ENCODE data around the gene PCLAF. TPM values are rescaled to one million over a fixed set of nuclear protein-coding genes. Genes with fewer than 3 reads are reported as not detected.
A peak's percentile ranks its signal among the peaks of the same experiment; 100 is the strongest.
"Not testable (repeated sequence)": the region's sequence is repeated elsewhere in the genome, so short reads cannot be mapped to it uniquely, and the experiment has no call there.

The PCLAF gene
- total and polyA plus RNA-seq, 2 donors (not counting 3 experiments of a cell fraction or from before 2014, with no cell fraction given) = 54.7 to 55.2 TPM

GRCh38 chr15:64380130-64380870, 941 bp downstream of the PCLAF start:
- H3K9me1 ChIP-seq (replicated peaks; ENCODE audit: control insufficient read depth, extremely low read depth, insufficient read depth, low read length); H3K27me3 ChIP-seq (ENCODE audit: control insufficient read depth in 2 of 2, insufficient read depth in 2 of 2, low read length in 2 of 2); BruUV-seq (replicated peaks); intact Hi-C loops (cut with micrococcal nuclease); H3K9me3 ChIP-seq (replicated peaks; ENCODE audit: control insufficient read depth, insufficient read depth, low read length); POLR2A ChIA-PET; H3K36me3 ChIP-seq (ENCODE audit: control insufficient read depth in 2 of 2, extremely low read depth in 1 of 2, insufficient read depth in 2 of 2, low read length in 2 of 2); dilution Hi-C loops (cut with MboI; ENCODE audit: extremely low pct_ligation_motif_present, low sequenced_read_pairs); DNase-seq (ENCODE audit: low read depth, low spot score); H3K27ac ChIP-seq (ENCODE audit: insufficient read depth, low read depth, low read length); H4K20me1 ChIP-seq (replicated peaks; ENCODE audit: control insufficient read depth, extremely low read depth, insufficient read depth, low read length): not testable (repeated sequence)
- Histone ChIP-seq H3K4me2 (ENCODE audit: insufficient read depth, low read length) (peak overlapping the region; percentile 61), H3K9ac (replicated peaks; ENCODE audit: extremely low read depth, insufficient read depth, low read length) (peak overlapping the region; percentile 77), H3K4me1 (ENCODE audit: control insufficient read depth, extremely low read depth, insufficient read depth, low read length) (peaks cover 12% of the 10 kb centered on the region), H3K4me3 (replicated peaks in 1 of 3; ENCODE audit: insufficient read depth in 1 of 3, low read depth in 1 of 3, low read length in 3 of 3) (peak overlapping the region; percentile 29 to 65 (median 55)), H3K79me2 (ENCODE audit: control insufficient read depth, insufficient read depth, low read length) (peaks cover 21% of the 10 kb centered on the region), H2AFZ (ENCODE audit: low read depth, low read length) (peak overlapping the region; percentile 63)
- CTCF ChIA-PET = interaction anchor here (1.0 to 1.4 kb wide), 5 partner anchors 19 to 217 kb away, joined by 3 to 6 read pairs (median 3); partner anchors contain the start of gene PPIB
- FAIRE-seq = peak; percentile 48

GRCh38 chr15:64379216-64379960, 1.9 kb downstream of the PCLAF start:
- H3K9me3 ChIP-seq (replicated peaks; ENCODE audit: control insufficient read depth, insufficient read depth, low read length) = no peaks in the 10 kb centered on the region
- H3K4me2 ChIP-seq (ENCODE audit: insufficient read depth, low read length) = peak overlapping the region; percentile 61
- peaks cover 21% of the 10 kb centered on the region for H3K79me2 ChIP-seq (ENCODE audit: control insufficient read depth, insufficient read depth, low read length)
- H3K27me3 ChIP-seq (ENCODE audit: control insufficient read depth in 2 of 2, insufficient read depth in 2 of 2, low read length in 2 of 2) = no peaks in the 10 kb centered on the region
- CTCF ChIA-PET = interaction anchor here (1.0 to 1.4 kb wide), 4 partner anchors 18 to 216 kb away, joined by 3 to 6 read pairs (median 3); partner anchors contain the start of gene PPIB
- FAIRE-seq = peak; percentile 21
- H3K4me3 ChIP-seq (replicated peaks in 1 of 3; ENCODE audit: insufficient read depth in 1 of 3, low read depth in 1 of 3, low read length in 3 of 3) = peak overlapping the region in 1 of 3 experiments; percentile 55
- no peaks in the 10 kb centered on the region for H3K9me1 ChIP-seq (replicated peaks; ENCODE audit: control insufficient read depth, extremely low read depth, insufficient read depth, low read length)
- H3K36me3 ChIP-seq (ENCODE audit: control insufficient read depth in 2 of 2, extremely low read depth in 1 of 2, insufficient read depth in 2 of 2, low read length in 2 of 2) = no peaks in the 10 kb centered on the region
- intact Hi-C loops (cut with micrococcal nuclease) = no loop called here
- dilution Hi-C loops (cut with MboI; ENCODE audit: extremely low pct_ligation_motif_present, low sequenced_read_pairs) = no loop called here
- no peak overlapping the region for H3K27ac ChIP-seq (ENCODE audit: insufficient read depth, low read depth, low read length)
- DNase-seq (ENCODE audit: low read depth, low spot score) = no peak
- no peaks in the 10 kb centered on the region for H4K20me1 ChIP-seq (replicated peaks; ENCODE audit: control insufficient read depth, extremely low read depth, insufficient read depth, low read length)
- TF ChIP-seq POLR2AphosphoS5 (IDR thresholded peaks at IDR 0.05; ENCODE audit: insufficient read depth, low read depth, low read length) (no peak), POLR2A (IDR thresholded peaks at IDR 0.05; ENCODE audit: low read depth, low read length) (no peak), MYC (IDR thresholded peaks at IDR 0.05; ENCODE audit: low read depth, low read length) (no peak), GATA2 (IDR thresholded peaks at IDR 0.05; ENCODE audit: insufficient read depth, insufficient read length, low read depth, low read length) (no peak), MAX (IDR thresholded peaks at IDR 0.05; ENCODE audit: insufficient read depth, insufficient read length) (no peak), FOS (IDR thresholded peaks at IDR 0.05; ENCODE audit: borderline replicate concordance, insufficient read depth, low read length) (no peak), EZH2 (IDR thresholded peaks at IDR 0.05; ENCODE audit: borderline replicate concordance, low read depth, low read length, severe bottlenecking) (no peak), JUN (IDR thresholded peaks at IDR 0.05; ENCODE audit: borderline replicate concordance, insufficient read depth, insufficient read length, low read depth) (no peak), CTCF (IDR thresholded peaks at IDR 0.05; ENCODE audit: extremely low read depth in 1 of 2, insufficient read depth in 1 of 2, low read depth in 1 of 2, low read length in 2 of 2) (no peak)
- BruUV-seq (replicated peaks) = no TSS peak
- H2AFZ ChIP-seq (ENCODE audit: low read depth, low read length) = no peak overlapping the region
- POLR2A ChIA-PET = no interaction called here
- H3K9ac ChIP-seq (replicated peaks; ENCODE audit: extremely low read depth, insufficient read depth, low read length) = peak overlapping the region; percentile 4
- peaks cover 12% of the 10 kb centered on the region for H3K4me1 ChIP-seq (ENCODE audit: control insufficient read depth, extremely low read depth, insufficient read depth, low read length)

Data from endothelial cell of umbilical vein (primary cell).